ENCODE data around the gene TENT4A.
"Not testable (repeated sequence)": the region's sequence is repeated elsewhere in the genome, so short reads cannot be mapped to it uniquely, and the experiment has no call there.

Gene TENT4A

GRCh38 chr5:6713274-6714225, at the start of gene TENT4A:
TENT4A (plus strand) TSS chr5:6713432; CDS start chr5:6713984, 552 bp downstream.
- DNase-seq (ENCODE audit: low spot score) = peak; percentile 99

GRCh38 chr5:6666762-6667161, 46.5 kb upstream of the TENT4A start:
- DNase-seq (ENCODE audit: low spot score) = no peak

DNA sequence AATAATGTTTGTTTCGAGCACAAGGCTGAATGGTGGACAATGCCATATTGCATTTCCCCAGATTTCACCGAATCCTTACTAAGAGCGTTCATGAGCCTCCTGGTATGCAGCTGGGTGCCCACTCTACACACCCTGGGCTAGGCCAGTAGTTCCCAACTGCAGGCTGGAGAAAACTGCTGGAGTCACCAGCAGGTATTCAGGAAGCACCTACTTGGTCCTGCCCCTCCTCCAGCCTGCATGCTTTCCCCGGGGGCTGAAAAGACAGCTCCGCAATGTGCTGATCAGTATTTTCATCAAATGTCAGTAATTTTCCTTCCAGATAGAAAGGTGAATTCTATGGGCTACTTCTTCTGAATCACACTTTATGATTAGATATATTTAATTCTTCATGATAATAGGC, 45.6 kb upstream of the TENT4A start:
- DNase-seq (ENCODE audit: low spot score) = no peak

- DNase-seq (ENCODE audit: low spot score) = not testable (repeated sequence)
These were observed 44.5 kb upstream of the TENT4A start for GRCh38 chr5:6668717-6669116.

DNA sequence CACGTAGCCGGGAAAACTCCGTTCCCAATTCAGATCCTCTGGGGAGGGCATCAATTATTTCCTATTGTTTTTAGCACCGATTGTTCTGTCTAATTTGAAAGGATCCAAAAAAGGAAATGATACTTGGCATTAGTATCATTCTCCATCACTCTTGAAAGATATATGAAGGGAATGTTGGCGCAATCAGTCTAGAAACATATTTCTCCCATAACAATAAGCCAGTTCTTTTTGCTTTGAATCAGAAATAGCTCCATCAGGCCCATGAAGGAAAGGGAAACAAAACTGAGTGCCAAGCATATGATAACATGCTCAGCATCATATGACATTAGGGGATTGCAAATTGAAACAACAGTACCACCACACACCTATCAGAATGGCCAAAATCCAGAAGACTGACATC, 40.2 kb upstream of the TENT4A start:
- no peak for DNase-seq (ENCODE audit: low spot score)

DNA sequence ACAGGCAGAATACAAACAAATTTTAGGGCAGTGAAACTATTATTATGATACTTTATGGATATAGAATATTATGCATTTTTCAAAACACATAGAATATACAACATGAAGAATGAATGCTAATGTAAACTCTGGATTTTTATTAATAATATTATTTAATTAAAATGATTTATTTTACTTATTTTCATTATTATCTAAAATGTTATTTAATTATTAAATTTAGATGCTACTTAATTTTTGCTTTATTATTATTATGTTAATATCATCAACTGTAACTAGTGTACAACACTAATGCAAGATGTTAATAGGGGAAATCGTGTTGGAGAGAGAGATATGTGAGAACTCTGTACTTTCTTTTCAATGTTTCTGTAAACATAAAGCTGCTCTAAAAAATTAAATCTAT, 39.3 kb upstream of the TENT4A start:
- DNase-seq (ENCODE audit: low spot score) = no peak

- DNase-seq (ENCODE audit: low spot score) = no peak
These were observed 38.8 kb upstream of the TENT4A start for GRCh38 chr5:6674421-6674820.

GRCh38 chr5:6674886-6675285, 38.3 kb upstream of the TENT4A start:
- DNase-seq (ENCODE audit: low spot score) = no peak

GRCh38 chr5:6675784-6676491, 37.3 kb upstream of the TENT4A start:
- DNase-seq (ENCODE audit: low spot score) = no peak

- no peak for DNase-seq (ENCODE audit: low spot score)
These were observed 36.5 kb upstream of the TENT4A start for GRCh38 chr5:6676702-6677101.

GRCh38 chr5:6678385-6678784, 34.8 kb upstream of the TENT4A start:
- no peak for DNase-seq (ENCODE audit: low spot score)

DNA sequence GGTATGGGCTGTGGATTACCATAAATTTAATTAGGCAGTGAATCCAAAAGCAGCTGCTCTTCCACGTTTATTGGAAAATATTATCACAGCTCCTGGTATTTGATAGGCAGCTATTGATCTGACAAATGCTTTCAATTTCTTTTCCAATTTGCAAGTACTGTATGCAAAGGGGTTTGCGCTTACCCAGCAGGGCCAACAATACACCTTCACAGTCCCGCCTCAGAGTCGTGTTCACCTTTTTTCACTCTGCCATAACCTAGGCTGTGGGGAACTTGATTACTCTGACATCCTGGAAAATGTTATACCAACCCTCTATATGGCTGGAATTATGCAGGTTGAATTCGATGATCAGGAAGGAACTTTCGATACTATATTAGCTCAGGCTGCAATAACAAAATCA, 32.3 kb upstream of the TENT4A start:
- no peak for DNase-seq (ENCODE audit: low spot score)

DNA sequence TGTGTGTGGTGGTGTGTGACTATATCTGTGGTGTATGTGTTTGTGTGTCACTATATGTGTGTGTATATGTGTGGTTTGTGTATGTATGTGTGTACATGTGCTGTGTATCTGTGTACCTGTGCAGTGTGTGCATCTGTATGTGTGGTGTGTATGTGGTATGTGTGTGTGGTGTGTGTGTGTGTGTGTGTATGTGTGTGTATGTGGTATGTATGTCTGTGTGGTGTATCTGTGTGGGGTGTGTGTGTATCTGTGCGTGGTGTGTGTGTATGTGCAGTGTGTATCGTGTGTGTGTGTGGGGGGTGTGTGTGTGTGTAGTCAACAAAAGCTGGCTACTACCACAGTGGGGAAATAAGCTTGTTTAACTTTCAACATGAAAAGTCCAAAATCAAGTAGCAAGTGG, 31.6 kb upstream of the TENT4A start:
- DNase-seq (ENCODE audit: low spot score) = no peak

GRCh38 chr5:6682239-6682638, 31.0 kb upstream of the TENT4A start:
- DNase-seq (ENCODE audit: low spot score) = no peak

GRCh38 chr5:6683241-6683640, 30.0 kb upstream of the TENT4A start:
- DNase-seq (ENCODE audit: low spot score) = no peak

GRCh38 chr5:6684075-6684474, 29.2 kb upstream of the TENT4A start:
- DNase-seq (ENCODE audit: low spot score) = no peak

GRCh38 chr5:6686501-6686900, 26.7 kb upstream of the TENT4A start:
- no peak for DNase-seq (ENCODE audit: low spot score)

DNA sequence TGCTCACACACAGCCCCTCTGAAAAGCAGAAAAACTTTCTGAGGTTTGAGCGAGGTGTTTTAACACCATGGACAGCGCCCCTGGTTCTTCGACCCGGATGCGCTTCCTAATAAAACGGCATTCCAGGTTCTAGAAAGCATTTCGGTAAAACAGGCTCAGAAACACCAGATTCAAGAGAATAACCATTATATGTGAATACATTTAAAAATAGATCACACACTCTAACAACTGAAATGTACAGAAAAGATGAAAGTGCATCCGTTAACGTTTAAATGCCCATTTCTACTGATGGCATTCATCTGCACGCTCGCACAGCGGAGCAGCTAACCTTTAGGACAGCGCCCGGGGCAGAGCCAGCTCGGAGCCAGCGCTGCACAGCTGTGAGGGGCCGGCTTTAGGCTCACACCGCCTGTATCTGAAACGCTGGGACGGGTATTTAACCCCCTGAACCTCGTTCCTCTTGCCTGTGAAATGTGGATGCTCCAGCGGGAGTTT, 26.3 kb upstream of the TENT4A start:
- peak; percentile 60 for DNase-seq (ENCODE audit: low spot score)

DNA sequence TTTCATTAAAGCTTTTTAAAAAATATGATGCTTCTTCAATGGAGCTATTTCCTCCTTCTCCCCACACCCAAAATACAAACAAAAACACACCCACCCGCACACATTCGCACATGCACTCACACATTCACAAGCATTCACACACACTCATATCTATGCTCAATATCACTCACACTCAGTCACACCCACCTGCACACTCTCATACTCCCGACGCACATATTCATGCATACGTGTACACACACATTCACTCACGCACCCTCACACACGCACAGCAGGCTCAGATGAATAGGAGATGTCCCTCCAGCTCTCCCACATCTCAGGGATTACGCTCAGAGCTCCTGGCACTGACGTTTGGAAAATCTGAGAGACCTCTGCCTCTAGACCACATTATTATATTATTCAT, 25.7 kb upstream of the TENT4A start:
- no peak for DNase-seq (ENCODE audit: low spot score)

DNA sequence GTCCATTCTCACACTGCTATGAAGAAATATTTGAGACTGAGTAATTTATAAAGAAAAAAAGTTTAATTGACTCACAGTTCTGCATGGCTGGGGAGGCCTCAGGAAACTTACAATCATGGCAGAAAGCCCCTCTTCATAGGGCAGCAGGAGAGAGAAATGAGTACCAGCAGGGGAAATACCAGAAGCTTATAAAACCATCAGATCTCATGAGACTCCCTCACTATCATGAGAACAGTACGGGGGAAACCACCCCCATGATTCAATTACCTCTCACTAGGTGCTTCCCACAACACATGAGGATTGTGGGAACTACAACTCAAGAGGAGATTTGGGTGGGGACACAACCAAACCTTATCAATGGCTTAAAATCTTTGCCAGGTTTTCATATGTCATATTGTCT, 20.3 kb upstream of the TENT4A start:
- no peak for DNase-seq (ENCODE audit: low spot score)

GRCh38 chr5:6698696-6699095, 14.5 kb upstream of the TENT4A start:
- DNase-seq (ENCODE audit: low spot score) = no peak

GRCh38 chr5:6699357-6699756, 13.9 kb upstream of the TENT4A start:
- DNase-seq (ENCODE audit: low spot score) = no peak

DNA sequence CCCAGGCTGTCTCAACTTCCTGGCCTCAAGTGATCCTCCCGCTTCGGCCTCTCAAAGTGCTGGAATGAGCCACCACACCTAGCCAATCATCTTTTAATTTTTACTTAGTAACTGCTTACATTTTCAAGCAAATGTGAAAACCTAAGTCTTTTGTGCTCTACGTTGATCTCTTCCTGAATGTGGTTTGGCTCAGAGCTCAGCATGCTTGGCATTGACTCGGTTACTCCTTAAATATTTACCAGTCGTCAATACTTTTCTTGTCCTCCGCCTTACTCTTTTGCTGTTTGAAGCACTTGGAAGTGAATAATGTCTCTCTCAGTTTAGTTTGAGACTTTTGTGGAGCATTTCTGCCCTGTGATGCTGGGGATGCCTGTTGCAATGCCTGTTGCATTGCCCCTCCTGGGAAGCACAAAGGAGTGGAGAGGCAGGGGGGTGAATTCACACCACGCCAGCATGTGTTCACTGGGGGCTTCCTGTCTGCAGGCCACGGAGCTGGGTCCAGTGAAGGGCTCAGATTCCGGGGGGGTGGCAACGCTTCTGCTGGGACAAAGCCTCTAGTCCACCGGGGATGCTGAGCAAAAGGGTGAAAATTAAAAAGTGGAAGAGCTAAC, 13.1 kb upstream of the TENT4A start:
- no peak for DNase-seq (ENCODE audit: low spot score)
